Tibial nerve (tissue), 4 donors: ENCODE measurements around the gene RCVRN. TPM values are rescaled to one million over a fixed set of nuclear protein-coding genes. Genes with fewer than 3 reads are reported as not detected.

Source experiments
- DNase-seq, 2 donors: peaks; one replicate each; pipeline ENCODE4 v3.0.0-alpha.2; 2019; ENCODE audit warnings: low spot score in 2 of 2
- H3K27ac ChIP-seq, 4 donors: fragments of 200-600 bp; sonication (generic) in 3 of 4; one replicate each; pipeline ENCODE4 v1.5.1; 2017 to 2019; ENCODE audit warnings: mild to moderate bottlenecking in 1 of 4
- H3K27me3 ChIP-seq, 2 donors: fragments of 200-600 bp; sonication (generic) in 1 of 2; one replicate each; pipeline versions ENCODE4 v1.5.1 to v1.6.0; 2017 to 2019
- H3K36me3 ChIP-seq, 3 donors: fragments of 200-600 bp; sonication (generic); one replicate each; pipeline ENCODE4 v1.5.1; 2018 to 2019
- H3K4me1 ChIP-seq, 4 donors: fragments of 200-600 bp; sonication (generic) in 3 of 4; one replicate each; pipeline ENCODE4 v1.5.1; 2017 to 2019
- H3K4me3 ChIP-seq, 4 donors: fragments of 200-600 bp; sonication (generic) in 3 of 4; one replicate each; pipeline ENCODE4 v1.5.1; 2017 to 2019; ENCODE audit warnings: mild to moderate bottlenecking in 1 of 4, moderate library complexity in 1 of 4
- H3K9me3 ChIP-seq, 4 donors: fragments of 200-600 bp; sonication (generic) in 3 of 4; one replicate each; pipeline ENCODE4 v1.5.1; 2017 to 2019
- CTCF ChIP-seq, 5 experiments: fragments of 200-600 bp in 3 of 5; fragments of 450-650 bp in 2 of 5; sonication (generic) in 3 of 5; IDR thresholded peaks; one replicate each; pipeline ENCODE4 v1.5.1; 2016 to 2019; ENCODE audit warnings: antibody characterized with exemption in 5 of 5, mild to moderate bottlenecking in 3 of 5, moderate library complexity in 2 of 5
- EP300 ChIP-seq, 2 donors: sonication (generic); formaldehyde crosslinking; IDR thresholded peaks; one replicate each; pipeline ENCODE4 v1.6.1; 2017; ENCODE audit warnings: antibody characterized with exemption in 2 of 2, mild to moderate bottlenecking in 1 of 2
- POLR2A ChIP-seq, 2 donors: fragments of 450-650 bp; IDR thresholded peaks; one replicate each; pipeline ENCODE4 v1.6.1; 2017; ENCODE audit warnings: antibody characterized with exemption in 2 of 2, mild to moderate bottlenecking in 2 of 2, moderate library complexity in 2 of 2
- WGBS, 2 donors: methylation state at CpG; one replicate each; pipeline ENCODE4 v1.1.5; 2018; 5-methylcytosine and 5-hydroxymethylcytosine counted together
- total RNA-seq, 4 donors: library from RNA; depleted of rRNA; stranded (reverse); fragments of >200 nt; gene quantifications; one replicate each; pipeline ENCODE4 v1.1.0, GENCODE V29; 2016

The RCVRN gene
- total RNA-seq, 4 donors from 2014 or later = not detected

- TF ChIP-seq POLR2A (IDR thresholded peaks at IDR 0.05) (no peak), CTCF (IDR thresholded peaks at IDR 0.05) (no peak), EP300 (IDR thresholded peaks at IDR 0.05) (no peak)
- H3K27ac ChIP-seq = no peak overlapping the region
Measured at GRCh38 chr17:9932491-9932890, 27.4 kb upstream of the RCVRN start.

DNA sequence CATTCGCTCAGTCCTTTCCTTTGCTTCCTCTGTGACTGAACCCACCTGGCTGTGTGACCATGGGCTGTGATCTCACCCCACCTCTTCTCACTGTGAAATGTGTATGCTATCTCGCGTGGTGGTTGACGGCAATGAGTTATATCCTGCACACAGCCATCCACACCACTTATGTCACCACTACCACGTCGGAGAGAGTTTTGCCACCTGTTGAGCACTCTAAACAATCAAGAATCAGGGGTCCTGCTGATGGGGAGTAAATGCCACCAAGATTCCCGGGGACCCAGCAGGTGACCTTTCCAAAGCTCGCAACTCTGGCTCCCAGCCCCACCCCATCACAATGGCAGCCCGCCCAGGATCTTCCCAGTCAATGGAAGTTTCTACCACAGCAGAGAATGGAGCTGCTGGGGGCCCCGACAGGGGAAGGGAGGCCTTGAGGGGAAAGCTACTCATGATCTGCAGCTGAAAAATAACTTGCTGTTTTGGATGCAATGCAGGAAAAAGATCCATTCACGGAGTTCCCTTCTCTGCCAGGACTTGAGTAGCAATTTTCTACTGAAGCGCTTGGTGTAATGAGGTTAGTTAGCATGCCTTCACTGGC is 26.2 kb upstream of the RCVRN start:
- no peaks in the 10 kb centered on the region for H3K27me3 ChIP-seq
- H3K4me1 ChIP-seq = peaks cover 0 to 15% (median 0%) of the 10 kb centered on the region in 4 donors
- peaks cover 0 to 77% (median 0%) of the 10 kb centered on the region in 3 donors for H3K36me3 ChIP-seq
- WGBS, 2 donors = 70 to 77% methylated on average over 12 of the region's 12 CpGs
- no peaks in the 10 kb centered on the region for H3K9me3 ChIP-seq
- H3K27ac ChIP-seq = no peak overlapping the region
- no peak for DNase-seq
- TF ChIP-seq EP300 (IDR thresholded peaks at IDR 0.05) = no peak
- TF ChIP-seq CTCF (IDR thresholded peaks at IDR 0.05) = no peak
- no peak for TF ChIP-seq POLR2A (IDR thresholded peaks at IDR 0.05)
- H3K4me3 ChIP-seq = no peak overlapping the region

More at GRCh38 chr17:9932491-9932890, 27.4 kb upstream of the RCVRN start:
- WGBS, 2 donors = 80 to 90% methylated on average over 2 of the region's 2 CpGs
- DNase-seq = no peak
- no peak overlapping the region for H3K4me3 ChIP-seq
- no peaks in the 10 kb centered on the region for H3K9me3 ChIP-seq
- no peaks in the 10 kb centered on the region for H3K27me3 ChIP-seq
- H3K36me3 ChIP-seq = peaks cover 0 to 74% (median 0%) of the 10 kb centered on the region in 3 donors
- peaks cover 0 to 27% (median 7%) of the 10 kb centered on the region in 4 donors for H3K4me1 ChIP-seq

- DNase-seq = no peak
- H3K9me3 ChIP-seq = no peaks in the 10 kb centered on the region
- no peaks in the 10 kb centered on the region for H3K27me3 ChIP-seq
- WGBS, 2 donors = 74 to 77% methylated on average over 8 of the region's 8 CpGs
- no peak for TF ChIP-seq CTCF (IDR thresholded peaks at IDR 0.05)
- TF ChIP-seq POLR2A (IDR thresholded peaks at IDR 0.05) = no peak
- no peak for TF ChIP-seq EP300 (IDR thresholded peaks at IDR 0.05)
- peaks cover 0 to 77% (median 0%) of the 10 kb centered on the region in 3 donors for H3K36me3 ChIP-seq
- no peak overlapping the region for H3K27ac ChIP-seq
- H3K4me3 ChIP-seq = no peak overlapping the region
- H3K4me1 ChIP-seq = peaks cover 0 to 10% (median 0%) of the 10 kb centered on the region in 4 donors
Measured at GRCh38 chr17:9929871-9930270, 24.8 kb upstream of the RCVRN start.

GRCh38 chr17:9928601-9929333 is 23.7 kb upstream of the RCVRN start:
- H3K4me3 ChIP-seq = no peak overlapping the region
- no peak for DNase-seq
- TF ChIP-seq EP300 (IDR thresholded peaks at IDR 0.05) = no peak
- TF ChIP-seq CTCF (IDR thresholded peaks at IDR 0.05) = peak in 1 of 5 experiments; percentile 32
- H3K9me3 ChIP-seq = no peaks in the 10 kb centered on the region
- H3K27ac ChIP-seq = peak overlapping the region in 2 of 4 donors; percentile 13 to 41
- H3K36me3 ChIP-seq = peaks cover 0 to 73% (median 0%) of the 10 kb centered on the region in 3 donors
- 40 to 52% methylated on average over 13 of the region's 13 CpGs for WGBS, 2 donors
- peaks cover 0 to 12% (median 0%) of the 10 kb centered on the region in 4 donors for H3K4me1 ChIP-seq
- no peaks in the 10 kb centered on the region for H3K27me3 ChIP-seq
